ENCODE measurements around the gene PODXL. TPM values are rescaled to one million over a fixed set of nuclear protein-coding genes. Genes with fewer than 3 reads are reported as not detected.
A peak's percentile ranks its signal among the peaks of the same experiment; 100 is the strongest.

Gene PODXL
- total and polyA plus RNA-seq, 2 experiments from 2014 or later, result 220 to 727 TPM

- H3K36me3 ChIP-seq (ENCODE audit: insufficient read depth), result peaks cover 38% of the 10 kb centered on the region
- Mint-ChIP-seq H3K36me3 (ENCODE audit: low read depth) (peaks cover 65% of the 10 kb centered on the region), H3K9me3 (no peaks in the 10 kb centered on the region; the same call in 2 of the 3 replicates), H3K27me3 (ENCODE audit: insufficient read depth, low read depth, poor library complexity) (peaks cover 29% of the 10 kb centered on the region), H3K4me3 (no peak overlapping the region), H3K27ac (no peak overlapping the region), H3K4me1 (peaks cover 21% of the 10 kb centered on the region)
- peak overlapping the region; percentile 68 for H3K27ac ChIP-seq (ENCODE audit: low read depth)
- peaks cover 21% of the 10 kb centered on the region for H4K20me1 ChIP-seq (replicated peaks; ENCODE audit: insufficient read depth)
- no peaks in the 10 kb centered on the region for H3K27me3 ChIP-seq (ENCODE audit: insufficient read depth)
- H3K79me2 ChIP-seq (replicated peaks; ENCODE audit: insufficient read depth), result no peaks in the 10 kb centered on the region
- no peak overlapping the region for H3K4me2 ChIP-seq
- peaks cover 4% of the 10 kb centered on the region; the same call in 1 of the 2 replicates for H3K4me1 ChIP-seq (ENCODE audit: insufficient read depth)
- TF ChIP-seq, protein P1, sequence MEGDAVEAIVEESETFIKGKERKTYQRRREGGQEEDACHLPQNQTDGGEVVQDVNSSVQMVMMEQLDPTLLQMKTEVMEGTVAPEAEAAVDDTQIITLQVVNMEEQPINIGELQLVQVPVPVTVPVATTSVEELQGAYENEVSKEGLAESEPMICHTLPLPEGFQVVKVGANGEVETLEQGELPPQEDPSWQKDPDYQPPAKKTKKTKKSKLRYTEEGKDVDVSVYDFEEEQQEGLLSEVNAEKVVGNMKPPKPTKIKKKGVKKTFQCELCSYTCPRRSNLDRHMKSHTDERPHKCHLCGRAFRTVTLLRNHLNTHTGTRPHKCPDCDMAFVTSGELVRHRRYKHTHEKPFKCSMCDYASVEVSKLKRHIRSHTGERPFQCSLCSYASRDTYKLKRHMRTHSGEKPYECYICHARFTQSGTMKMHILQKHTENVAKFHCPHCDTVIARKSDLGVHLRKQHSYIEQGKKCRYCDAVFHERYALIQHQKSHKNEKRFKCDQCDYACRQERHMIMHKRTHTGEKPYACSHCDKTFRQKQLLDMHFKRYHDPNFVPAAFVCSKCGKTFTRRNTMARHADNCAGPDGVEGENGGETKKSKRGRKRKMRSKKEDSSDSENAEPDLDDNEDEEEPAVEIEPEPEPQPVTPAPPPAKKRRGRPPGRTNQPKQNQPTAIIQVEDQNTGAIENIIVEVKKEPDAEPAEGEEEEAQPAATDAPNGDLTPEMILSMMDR (conservative IDR thresholded peaks at IDR 0.05; ENCODE audit: low read depth in 2 of 2), result no peak
- TF ChIP-seq, protein P2, sequence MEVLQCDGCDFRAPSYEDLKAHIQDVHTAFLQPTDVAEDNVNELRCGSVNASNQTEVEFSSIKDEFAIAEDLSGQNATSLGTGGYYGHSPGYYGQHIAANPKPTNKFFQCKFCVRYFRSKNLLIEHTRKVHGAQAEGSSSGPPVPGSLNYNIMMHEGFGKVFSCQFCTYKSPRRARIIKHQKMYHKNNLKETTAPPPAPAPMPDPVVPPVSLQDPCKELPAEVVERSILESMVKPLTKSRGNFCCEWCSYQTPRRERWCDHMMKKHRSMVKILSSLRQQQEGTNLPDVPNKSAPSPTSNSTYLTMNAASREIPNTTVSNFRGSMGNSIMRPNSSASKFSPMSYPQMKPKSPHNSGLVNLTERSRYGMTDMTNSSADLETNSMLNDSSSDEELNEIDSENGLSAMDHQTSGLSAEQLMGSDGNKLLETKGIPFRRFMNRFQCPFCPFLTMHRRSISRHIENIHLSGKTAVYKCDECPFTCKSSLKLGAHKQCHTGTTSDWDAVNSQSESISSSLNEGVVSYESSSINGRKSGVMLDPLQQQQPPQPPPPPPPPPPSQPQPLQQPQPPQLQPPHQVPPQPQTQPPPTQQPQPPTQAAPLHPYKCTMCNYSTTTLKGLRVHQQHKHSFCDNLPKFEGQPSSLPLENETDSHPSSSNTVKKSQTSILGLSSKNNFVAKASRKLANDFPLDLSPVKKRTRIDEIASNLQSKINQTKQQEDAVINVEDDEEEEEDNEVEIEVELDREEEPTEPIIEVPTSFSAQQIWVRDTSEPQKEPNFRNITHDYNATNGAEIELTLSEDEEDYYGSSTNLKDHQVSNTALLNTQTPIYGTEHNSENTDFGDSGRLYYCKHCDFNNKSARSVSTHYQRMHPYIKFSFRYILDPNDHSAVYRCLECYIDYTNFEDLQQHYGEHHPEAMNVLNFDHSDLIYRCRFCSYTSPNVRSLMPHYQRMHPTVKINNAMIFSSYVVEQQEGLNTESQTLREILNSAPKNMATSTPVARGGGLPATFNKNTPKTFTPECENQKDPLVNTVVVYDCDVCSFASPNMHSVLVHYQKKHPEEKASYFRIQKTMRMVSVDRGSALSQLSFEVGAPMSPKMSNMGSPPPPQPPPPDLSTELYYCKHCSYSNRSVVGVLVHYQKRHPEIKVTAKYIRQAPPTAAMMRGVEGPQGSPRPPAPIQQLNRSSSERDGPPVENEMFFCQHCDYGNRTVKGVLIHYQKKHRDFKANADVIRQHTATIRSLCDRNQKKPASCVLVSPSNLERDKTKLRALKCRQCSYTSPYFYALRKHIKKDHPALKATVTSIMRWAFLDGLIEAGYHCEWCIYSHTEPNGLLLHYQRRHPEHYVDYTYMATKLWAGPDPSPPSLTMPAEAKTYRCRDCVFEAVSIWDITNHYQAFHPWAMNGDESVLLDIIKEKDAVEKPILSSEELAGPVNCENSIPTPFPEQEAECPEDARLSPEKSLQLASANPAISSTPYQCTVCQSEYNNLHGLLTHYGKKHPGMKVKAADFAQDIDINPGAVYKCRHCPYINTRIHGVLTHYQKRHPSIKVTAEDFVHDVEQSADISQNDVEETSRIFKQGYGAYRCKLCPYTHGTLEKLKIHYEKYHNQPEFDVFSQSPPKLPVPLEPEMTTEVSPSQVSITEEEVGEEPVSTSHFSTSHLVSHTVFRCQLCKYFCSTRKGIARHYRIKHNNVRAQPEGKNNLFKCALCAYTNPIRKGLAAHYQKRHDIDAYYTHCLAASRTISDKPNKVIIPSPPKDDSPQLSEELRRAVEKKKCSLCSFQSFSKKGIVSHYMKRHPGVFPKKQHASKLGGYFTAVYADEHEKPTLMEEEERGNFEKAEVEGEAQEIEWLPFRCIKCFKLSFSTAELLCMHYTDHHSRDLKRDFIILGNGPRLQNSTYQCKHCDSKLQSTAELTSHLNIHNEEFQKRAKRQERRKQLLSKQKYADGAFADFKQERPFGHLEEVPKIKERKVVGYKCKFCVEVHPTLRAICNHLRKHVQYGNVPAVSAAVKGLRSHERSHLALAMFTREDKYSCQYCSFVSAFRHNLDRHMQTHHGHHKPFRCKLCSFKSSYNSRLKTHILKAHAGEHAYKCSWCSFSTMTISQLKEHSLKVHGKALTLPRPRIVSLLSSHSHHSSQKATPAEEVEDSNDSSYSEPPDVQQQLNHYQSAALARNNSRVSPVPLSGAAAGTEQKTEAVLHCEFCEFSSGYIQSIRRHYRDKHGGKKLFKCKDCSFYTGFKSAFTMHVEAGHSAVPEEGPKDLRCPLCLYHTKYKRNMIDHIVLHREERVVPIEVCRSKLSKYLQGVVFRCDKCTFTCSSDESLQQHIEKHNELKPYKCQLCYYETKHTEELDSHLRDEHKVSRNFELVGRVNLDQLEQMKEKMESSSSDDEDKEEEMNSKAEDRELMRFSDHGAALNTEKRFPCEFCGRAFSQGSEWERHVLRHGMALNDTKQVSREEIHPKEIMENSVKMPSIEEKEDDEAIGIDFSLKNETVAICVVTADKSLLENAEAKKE (CRISPR knock-in tag; IDR thresholded peaks at IDR 0.05), result no peak
- no peak for TF ChIP-seq ZNF331 (CRISPR knock-in tag; IDR thresholded peaks at IDR 0.05; ENCODE audit: low read depth)
- peak; percentile 53 for TF ChIP-seq POLR2AphosphoS5 (IDR thresholded peaks at IDR 0.05; ENCODE audit: low read depth)
- no peak for TF ChIP-seq JUNB (IDR thresholded peaks at IDR 0.05; ENCODE audit: unreplicated experiment)
- no peak for DNase-seq (ENCODE audit: low spot score)
- no peaks in the 10 kb centered on the region for H3K9me2 ChIP-seq (ENCODE audit: insufficient read depth)
- no peak overlapping the region for H2AFZ ChIP-seq
- no peak overlapping the region for H3K4me3 ChIP-seq
- peaks cover 65% of the 10 kb centered on the region for H3F3A ChIP-seq (replicated peaks; ENCODE audit: low read depth)
- ATAC-seq, result no peak; the same call in 2 of the 3 replicates
These were observed 58.1 kb downstream of the PODXL start for GRCh38 chr7:131498237-131498885.
